Measurements from ENCODE around the gene CMC2.
A peak's percentile ranks its signal among the peaks of the same experiment; 100 is the strongest.

CMC2 gene

DNA sequence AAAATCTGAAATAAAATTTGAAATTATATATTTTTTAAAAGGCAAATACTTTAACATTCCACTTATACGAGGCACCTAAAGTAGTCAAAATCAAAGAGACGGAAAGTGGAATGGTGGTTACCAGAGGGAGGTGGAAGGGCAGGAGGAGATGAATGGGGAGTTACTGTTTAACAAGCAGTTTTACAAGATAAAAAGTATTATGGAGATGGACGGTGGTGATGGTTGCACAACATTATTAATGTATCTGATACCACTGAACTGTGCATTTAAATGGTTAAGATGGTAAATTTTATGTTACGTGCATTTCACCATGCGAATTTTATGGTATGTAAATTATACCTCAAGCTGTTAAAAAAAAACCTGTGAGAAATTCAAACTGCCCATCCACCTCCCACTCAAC, 5.4 kb downstream of the CMC2 start:
- no peak for DNase-seq

DNA sequence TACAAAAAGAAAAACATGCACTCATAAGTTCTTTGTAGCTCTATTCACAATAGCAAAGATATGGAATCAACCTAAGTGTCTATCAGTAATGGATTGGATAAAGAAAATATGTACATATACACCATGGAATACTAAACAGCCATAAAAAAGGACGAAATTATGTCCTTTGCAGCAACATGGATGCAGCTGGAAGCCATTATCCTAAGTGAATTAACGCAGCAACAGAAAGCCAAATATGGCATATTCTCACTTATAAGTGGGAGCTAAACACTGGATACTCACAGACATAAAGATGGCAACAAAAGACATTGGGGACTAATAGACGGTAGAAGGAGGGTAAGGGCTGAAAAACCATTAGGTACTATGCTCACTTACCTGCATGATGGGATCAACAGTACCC, 5.8 kb downstream of the CMC2 start:
- DNase-seq = no peak

DNA sequence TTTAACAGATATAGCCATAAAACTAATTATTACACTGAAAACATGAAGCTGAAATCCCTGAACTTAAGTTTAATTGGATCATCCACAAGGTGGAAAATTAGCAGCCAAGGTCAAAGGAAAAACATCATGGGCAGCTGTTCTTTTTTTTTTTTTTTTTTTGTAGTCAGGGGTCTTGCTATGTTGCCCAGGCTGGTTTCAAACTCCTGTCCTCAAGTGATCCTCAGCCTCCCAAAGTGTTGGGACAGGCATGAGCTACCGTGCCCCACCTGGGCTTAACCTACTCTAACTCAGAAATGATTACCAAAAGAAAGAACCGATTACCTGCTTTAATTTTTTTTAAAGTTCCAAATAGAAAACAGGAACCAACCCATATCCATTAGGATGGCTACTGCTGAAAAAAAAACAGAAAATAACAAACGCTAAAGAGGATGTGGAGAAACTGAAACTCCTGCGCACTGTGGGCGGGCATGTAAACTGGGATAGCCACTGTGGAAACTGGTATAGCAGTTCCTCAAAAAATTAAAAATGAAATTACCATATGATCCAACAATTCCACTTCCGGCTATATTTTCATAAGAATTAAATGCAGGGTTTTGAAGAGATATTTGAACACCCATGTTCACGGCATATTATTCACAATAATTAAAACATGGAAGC, 8.6 kb downstream of the CMC2 start:
- no peak for DNase-seq

DNA sequence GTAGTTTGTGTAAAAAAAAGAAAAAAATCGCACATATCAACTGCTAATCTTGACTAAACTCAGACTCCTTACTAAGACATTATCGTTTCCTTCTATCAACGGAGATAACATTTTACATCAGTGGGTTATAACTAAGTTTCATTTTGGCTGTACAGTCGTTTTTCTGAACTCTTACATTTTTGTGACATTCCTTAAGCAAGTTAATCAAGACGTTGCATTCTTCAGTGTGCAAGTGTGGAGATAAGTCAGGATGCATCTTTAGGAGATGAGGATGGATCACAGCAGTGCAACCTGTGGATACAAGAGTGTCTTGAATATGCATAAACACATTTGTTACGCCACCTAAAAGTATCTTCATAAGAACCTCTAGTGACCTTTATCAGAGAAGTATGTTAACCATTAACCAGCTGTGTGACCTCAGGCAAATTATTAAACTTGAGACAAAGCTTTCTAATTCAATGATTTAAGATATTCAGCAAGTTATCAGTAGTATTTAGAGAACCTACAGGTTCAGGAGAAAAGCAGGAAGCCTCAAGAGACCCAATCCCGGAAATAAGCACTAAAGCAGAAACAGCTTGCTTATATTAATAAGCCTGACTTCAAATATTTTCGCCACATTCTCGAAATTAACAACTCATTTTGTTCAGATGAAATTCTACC, 9.4 kb downstream of the CMC2 start:
- no peak for DNase-seq

DNA sequence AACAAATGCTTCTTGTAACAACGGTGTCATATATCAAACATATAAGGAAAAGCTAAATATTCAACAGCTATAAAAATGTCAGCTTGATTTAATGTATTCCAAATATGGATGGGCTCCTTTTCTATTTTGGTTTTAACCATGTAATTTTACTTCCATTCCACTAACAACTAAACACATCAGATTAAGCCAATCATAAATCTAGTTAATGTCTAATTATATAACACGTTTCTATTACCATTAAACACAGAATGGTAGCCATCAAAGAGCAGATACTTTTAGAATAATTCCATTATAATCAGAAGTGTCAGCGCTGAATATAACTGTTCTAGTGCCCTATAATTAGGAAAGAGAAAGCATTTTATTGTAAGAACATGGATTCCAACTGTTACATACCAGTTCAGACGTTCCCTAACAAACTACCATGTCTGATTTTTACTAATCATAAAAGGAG, 10.0 kb downstream of the CMC2 start:
- no peak for DNase-seq

DNA sequence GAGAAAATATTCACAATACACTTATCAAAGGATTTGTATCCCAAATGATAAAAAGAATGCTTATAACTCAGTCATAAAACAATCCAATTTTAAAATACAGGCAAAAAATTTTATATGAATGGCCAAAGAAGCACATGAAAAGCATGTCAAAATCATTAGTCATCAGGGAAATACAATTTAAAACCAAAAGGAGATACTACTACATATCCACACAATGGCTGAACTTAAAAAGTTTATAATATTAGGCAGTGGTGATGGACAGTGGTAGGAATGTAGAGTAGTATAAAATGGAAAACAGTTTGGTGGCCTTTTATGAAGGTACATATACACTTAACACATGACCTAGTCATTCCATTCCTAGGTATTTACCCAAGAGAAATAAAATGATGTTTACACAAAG, 12.2 kb downstream of the CMC2 start:
- no peak for DNase-seq

DNA sequence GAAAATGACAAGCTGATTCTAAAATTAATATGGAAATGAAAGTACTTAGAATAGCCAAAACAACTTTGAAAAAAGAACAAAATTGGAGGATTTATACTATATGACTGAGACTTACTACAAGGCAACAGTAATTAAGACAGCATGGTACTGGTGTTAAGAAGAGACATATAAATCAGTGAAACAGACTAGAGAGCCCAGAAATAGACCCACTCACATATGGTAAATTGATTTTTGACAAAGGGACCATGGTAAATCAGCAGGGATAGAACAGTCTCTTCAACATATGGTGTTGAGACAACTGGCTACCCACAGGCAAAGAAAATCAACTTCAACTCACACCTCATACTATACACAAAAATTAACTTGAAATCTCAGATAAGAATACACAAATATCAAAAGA, 12.9 kb downstream of the CMC2 start:
- peak; percentile 29 for DNase-seq

DNA sequence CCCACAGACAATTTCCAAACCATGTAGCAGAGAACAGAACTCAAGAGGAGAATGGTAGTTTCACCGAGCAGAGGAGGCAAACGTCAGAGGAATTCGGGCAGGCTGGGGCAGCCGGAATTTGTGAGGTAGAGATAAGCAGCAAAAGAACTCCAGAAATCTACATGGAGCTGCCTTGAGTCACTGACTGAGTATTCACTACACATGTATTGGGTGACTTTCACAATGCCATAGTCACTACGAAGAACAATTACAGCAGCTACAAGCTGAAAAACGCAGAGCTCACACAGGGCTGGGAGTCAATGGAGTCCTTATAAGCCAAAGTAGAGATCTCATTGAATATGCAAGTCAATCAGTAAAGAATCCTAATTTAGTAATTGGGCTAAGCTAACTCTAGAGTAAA, 13.4 kb downstream of the CMC2 start:
- DNase-seq = no peak

DNA sequence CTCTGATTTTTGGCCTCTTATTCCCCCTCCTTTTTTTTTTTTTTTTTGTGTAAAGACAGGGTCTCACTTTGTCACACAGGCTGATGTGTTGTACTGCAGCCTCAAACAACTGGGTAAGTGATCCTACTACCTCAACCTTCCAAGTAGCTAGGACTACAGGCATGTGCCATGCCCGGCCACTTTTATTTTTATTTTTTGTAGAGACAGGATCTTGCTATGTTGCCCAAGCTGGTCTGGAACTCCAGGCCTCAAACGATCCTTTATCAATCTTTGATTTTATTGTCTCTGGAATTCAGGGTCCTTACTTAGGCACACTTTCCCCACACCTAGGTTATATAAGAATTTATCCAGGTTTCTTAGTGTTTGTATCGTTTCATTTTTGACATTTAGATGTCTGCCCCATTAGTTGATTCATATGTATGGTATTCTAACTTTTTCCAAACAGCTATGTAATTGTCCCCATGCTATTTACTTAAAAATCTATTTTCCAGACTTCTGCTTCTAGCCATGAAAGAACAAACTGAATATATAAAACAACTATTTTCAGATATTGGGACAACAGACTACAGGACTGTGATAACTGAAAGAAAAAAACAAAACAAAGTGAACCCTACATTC, 13.9 kb downstream of the CMC2 start:
- no peak for DNase-seq

DNA sequence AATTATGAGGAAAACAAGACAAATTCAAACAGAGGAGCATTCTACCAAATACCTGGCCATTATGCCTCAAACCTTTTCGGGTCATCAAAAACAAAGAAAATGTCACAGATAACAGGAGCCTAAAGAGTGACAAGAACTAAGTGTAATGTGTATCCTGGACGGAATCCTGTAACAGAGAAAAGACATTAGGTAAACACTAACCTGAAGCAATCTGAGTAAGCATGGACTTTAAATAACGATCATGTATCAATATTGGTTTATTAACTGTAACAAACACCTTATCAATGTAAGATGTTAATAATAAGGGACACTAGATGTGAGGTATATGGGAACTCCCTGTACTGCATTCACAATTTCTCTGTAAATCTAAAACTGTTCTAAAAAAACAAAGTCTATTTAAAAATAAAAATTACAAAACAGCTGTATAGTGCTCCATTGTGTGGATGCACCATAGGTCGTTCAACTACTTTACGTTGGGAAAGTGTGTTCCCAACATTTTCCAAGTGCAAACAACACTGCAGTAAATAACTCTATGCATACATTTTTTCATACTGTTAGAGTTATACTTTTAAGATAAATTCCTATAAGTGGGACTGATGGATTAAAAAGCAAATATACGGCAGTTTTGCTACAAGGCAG, 14.8 kb downstream of the CMC2 start:
- no peak for DNase-seq

DNA sequence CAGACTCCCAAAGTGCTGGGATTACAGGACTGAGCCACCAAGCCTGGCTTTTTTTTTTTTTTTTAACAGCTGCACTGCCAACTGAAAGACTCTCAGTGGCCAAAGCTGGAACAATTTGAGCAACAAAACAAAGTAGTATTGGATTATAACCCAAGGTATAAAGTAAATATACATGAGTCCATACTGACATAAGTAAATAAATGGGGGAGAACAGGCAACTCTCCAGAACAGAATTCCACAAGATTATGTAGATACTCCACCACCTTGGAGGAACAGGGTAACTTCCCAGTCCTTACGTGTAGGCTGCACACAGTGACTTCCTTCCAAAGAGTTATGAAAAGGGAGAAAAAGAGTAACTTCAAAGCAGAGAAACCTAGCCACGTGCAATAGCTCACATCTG, 15.7 kb downstream of the CMC2 start:
- no peak for DNase-seq

DNA sequence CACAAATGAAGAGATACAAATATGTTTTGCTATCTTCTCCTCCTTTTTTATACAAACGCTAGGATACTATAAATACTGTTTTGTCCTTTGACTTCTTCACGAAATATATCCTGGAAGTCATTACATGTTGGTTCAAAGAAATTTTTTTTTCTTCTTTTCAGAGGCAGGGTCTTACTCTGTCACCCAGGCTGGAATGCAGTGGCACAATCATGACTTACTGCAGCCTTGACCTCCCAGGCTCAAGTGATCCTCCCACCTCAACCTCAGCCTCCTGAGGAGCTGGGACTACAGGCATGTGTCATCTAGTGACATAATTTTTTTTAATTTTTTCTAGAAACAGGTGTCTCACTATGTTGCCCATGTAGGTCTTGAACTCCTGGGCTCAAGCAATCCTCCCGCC, 16.1 kb downstream of the CMC2 start:
- no peak for DNase-seq

DNA sequence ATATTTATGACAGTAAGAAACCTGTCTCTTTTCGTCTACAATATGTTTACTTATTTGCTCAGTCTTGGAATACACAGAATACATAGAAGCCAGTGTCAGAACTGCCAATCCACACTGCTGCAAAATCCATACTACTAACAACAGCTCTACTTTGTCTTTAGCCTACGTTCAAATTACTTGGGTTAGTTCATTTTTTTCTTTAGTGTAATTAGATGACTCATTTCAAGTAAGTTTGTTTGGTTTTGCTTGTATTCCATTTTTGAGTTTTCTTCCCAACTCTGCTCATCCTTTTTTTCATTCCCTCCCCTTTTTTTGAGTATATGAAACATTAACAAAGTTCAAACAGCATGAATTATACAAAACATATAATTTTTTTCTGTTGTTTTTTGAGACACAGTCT, 16.9 kb downstream of the CMC2 start:
- no peak for DNase-seq

DNA sequence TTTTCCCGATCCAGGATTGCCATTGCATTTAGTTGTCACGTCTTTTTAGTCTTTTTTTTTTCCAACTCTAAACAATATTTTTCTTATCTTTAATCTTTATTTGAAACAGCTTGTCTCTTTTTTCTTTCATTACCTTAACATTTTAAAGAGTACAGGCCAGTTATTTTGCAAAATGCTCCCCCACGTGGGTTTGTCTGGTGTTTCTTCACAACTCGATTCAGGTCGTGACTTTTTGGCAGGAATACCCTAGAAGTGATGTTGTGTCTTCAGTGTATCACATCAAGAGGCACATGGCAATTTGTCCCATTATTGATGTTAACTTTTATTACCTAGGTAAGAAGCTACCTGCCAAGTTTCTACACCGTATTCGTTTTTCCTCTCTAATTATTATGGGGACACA, 17.9 kb downstream of the CMC2 start:
- DNase-seq = no peak

DNA sequence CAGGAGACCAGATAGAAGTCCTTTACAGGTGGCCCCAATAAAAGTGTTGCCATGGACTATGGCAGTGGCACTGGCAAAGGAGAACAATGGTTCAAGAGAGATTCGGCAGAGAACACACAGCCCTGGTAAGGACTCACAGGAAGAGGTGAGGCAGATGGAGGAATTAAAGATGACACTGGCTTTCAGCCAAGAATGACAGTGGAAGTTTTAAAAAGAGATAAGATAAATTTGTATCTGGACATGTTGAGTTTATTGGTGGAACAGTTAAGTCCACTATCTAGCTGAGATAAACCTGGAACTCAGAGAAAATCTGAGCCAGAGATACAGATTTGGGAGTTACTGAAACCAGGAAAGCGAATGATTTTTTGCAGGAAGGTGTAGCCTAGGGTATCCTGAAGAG, 20.1 kb downstream of the CMC2 start:
- no peak for DNase-seq

DNA sequence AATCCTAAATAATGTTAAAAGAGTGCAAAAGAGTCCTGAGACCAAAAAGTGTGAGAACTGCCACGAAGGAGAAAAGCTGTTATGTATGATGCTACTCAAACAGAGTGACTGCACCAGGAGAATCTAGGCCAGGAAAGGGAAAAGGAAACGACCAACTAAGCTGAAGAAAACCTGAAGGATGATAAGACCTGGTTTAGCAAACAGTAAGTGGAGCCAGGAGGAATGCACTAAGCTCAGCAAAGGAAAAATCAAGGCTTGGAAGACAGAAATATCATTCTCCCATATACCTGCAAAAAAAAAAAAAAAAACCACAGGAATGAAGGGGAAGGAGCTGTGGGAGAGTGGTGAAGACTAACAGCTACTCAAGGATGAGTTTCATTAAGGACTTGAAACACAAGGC, 21.1 kb downstream of the CMC2 start:
- DNase-seq = no peak

DNA sequence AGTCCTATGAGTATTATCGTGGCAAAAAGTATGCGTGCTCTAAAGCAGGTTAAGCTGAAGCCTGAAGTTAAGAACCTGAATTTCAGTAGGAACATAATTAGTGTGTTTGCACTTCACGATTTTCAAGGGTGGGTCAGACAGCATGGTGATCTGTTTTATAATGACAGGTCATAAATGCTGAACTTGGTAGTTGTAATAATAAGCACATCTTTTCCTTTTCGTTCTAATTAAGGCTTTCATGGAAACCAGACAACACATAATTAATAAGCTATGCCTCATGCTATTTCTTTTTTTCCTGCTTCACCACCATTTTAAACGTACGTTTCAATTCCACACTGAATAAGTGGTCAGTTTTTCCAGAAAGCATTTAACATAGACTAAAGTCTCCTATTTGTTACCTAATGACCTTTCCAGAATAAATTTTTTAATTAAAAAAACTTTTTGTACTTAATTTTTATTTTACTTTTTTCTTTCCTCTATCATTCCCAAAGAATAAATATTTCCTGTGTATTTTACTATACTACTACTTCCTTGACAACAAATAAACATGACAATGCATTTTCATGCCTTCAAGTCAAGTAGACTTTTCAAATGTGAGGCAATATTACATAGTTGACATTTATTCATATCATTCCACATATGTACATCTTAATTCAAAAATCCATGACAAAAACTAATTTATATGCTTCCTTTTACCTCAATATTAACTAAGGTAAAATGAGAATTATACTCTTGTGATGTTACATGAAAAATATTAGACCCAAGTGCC, 22.4 kb downstream of the CMC2 start:
- DNase-seq = no peak

DNA sequence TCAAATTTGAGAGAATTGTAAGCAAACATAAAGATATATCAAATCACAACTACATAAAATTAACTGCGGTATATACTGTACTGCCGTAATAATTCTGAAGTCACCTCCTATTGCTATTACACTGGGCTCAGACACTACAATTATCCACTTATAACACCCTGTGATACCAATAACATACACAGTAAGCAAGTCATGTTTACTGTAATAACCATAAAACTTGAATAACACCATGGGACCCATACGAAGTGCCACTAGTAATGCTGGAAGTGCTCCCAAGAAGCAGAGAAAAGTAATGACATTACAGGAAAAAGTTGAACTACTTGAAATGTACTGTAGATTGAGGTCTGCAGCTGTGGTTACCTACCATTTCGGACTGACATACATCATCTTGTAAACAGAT, 24.0 kb downstream of the CMC2 start:
- DNase-seq = no peak

DNA sequence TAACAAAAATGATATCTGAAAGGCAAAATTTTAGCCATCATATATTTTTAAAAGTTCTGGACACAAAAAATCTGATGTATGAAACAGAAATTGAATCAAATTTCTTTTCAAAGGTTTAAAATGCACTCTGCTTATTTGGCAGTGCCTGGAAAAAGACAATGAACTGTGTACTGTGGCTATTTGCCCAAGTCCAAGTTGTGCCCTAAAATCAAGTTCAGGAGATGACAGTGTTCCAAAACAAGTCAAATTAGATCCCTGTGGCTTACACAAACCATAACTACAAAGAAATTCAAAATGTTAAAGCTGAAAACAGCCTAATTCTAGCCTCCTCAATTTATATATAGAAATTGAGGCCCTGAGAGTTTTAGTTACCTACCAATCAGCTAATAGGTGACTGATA, 25.6 kb downstream of the CMC2 start:
- DNase-seq = no peak

DNA sequence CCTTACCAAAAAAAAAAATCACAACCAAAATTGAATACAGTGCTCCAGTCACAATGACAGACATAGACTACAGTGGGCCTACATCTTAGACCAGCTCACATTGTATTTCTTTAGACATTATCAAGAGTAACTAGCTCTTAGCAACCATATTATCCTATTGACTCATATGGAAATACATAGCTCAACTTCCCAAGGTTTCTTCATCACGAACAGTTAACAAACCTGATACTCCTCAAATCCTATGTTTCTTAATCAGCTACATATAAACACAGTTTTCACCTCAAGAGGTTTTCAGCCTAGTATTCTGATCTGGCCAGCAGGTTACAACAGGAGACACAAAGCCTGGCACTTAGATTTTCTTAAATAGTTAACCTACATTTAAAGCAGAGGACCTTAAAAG, 29.7 kb downstream of the CMC2 start:
- no peak for DNase-seq

DNA sequence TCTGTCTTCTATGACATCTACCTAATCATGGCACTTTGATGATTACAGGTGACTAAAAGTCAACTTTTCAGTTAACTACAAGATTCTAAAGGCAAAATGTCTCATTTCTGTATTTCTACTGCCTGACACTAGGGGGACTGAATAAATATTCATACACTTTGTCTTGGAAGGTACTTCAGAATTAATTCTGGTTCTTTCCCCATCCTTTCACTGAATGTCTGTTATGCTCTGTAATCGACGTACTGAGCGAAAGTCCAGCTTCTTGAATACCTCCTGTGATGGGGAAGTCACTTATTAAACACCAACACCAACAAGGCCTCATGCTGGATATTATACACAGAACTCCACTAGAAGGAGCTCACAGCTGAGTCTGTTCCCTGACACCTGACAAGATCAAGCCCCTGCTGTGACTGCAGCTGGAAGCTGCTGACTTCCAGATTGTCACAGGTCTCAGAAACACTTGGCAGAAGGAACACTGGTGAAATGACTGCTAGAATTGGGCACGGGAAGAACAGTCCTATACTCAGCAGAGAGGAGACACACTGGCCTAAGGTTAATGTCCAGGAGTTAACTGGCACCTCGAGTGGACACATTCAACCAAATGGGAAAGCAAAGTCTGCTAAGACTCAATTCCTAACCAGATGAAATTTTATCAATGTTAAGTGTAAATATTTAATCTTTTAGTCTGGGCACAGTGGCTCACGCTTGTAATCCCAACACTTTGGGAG, 31.9 kb downstream of the CMC2 start:
- peak; percentile 18 for DNase-seq

DNA sequence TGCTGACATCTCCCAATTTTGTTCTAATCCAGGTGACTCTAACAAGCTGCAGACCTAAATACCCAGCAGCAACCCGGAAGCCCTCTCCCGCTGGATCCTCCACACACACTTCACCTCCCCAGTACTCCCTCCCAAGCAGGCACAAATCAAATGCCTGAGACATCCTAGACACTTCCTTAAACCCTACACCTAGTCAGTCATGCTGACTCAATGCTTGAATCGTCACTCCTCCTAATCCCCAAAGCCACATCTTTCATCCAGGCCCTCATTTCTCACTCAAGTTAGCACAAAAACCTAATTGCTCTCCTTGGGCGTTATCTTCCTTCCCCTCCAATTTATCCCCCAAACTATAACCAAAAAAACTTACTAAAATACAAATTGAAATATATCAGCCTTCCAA, 32.7 kb downstream of the CMC2 start:
- no peak for DNase-seq

DNA sequence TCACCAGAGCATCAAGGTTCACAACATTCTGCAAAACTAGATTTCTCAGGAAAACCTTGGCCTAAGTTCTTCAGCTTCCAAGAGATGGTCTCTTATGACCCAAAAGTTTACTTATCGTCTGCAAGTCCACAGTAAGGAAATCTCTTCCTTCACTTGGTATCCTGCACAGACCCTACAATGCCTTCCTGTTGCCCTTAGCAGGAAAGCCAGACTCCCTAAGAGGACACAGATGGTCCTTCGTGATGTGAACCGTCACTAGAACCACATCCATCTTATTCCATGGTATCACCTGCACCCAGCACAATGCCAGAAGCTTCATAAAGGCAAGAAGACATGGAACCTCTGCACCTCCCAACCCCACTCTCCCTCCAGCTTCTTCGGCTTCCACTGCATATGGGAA, 34.1 kb downstream of the CMC2 start:
- no peak for DNase-seq

Data from eye (tissue), 1 donor.